DND-41 (cell line): Measurements from ENCODE around the gene SYNPO.

Experiments used
- CTCF ChIP-seq: IDR thresholded peaks from 2 replicates; pipeline ENCODE4 v1.5.1; 2012; ENCODE audit warnings: borderline replicate concordance, low read length, moderate library complexity, mild to moderate bottlenecking; ENCODE audit not compliant: poor library complexity, severe bottlenecking; ENCODE audit errors: extremely low read depth
- EZH2 ChIP-seq: IDR thresholded peaks from 3 replicates; pipeline ENCODE4 v1.6.1; 2012; ENCODE audit warnings: borderline replicate concordance, low read depth, mild to moderate bottlenecking, moderate library complexity, low read length, inconsistent platforms; ENCODE audit not compliant: severe bottlenecking

- no peak for TF ChIP-seq CTCF
- no peak for TF ChIP-seq EZH2
Measured at GRCh38 chr5:150616506-150616905, 24.0 kb upstream of the SYNPO start.
